GM21367 (cell line): Measurements from ENCODE around the gene ZGLP1.

Experiments used
- ATAC-seq: cut with Tn5 transposase; IDR thresholded peaks from one replicate; pipeline ENCODE4 v1.9.1; 2021; ENCODE audit not compliant: unreplicated experiment

The ZGLP1 gene

GRCh38 chr19:10255358-10255757, 54.3 kb downstream of the ZGLP1 start:
- ATAC-seq = no peak
